ENCODE results near the gene MAP3K2.

Gene MAP3K2

DNA sequence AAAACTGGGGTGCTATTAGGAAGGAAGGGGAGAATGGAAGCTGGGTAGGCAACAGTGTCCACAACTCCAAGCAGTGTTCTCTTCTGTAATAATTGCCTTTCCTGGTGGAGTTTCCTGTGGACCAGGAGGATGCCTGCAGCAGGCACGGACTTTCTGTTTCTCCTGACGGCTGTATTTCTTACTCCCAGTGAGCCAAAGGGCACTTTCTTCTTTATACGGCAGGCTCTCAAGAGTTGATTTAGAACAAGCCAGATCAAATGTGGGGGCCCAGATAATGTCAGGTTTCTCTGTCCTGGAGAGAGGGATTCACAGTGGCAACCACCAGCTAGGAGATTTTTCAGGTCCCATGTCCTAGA, 17.5 kb upstream of the MAP3K2 start:
- no peak for DNase-seq

DNA sequence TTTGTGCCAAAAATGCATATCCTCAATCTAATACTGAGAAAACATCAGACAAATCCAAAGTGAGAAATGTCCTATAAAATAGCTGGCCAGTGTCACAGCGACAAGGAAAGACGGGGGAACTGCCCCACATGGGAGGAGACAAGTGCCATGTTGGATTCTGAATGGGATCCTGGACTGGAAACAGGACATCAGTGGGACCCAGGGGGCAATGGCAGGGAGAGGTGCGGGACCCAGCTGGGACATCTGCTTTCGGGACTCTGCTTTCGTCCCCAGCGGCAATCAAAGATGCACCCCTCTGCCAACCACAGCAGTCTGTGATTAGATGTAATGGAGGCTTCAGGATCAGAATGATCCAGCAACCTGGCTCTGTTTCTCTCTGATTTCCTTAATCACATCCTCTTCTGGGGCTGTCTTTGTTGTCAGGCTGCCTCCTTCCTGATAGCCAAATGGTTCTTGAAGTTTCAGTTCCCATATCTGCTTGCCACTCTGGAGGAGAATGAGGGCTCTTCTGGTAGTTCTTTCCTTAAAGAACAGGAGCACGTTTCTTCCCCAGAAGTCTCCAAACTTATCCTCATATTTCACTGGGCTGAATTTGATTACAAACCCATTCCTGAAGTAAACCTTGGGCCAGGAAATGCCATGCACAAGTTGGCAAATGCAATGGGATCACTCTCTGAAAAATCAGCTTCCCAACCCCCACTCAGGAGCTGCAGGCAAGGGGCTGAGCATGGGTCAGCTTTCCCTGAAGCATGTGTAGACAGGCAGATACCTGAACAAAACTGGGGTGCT, 16.9 kb upstream of the MAP3K2 start:
- no peak for DNase-seq

DNA sequence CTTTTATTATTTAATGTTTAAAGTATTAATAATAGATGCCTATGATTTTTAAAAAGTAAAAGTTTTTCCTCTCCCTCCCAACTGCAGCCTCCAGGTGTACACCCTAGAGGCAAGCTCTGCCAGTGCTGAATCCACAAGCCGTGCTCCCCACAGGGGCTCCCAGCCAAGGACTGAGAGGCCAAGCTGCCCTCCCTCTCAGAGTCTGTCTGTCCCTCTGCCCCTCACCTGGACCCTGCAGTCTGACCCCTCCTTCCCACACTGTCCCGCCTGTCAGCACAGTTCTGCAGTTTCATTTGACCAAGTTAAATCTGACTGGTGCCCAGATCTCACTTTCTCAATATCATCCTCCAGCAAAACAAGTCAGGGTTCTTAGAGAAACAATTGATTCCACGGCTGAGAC, 15.7 kb upstream of the MAP3K2 start:
- DNase-seq, result no peak

DNA sequence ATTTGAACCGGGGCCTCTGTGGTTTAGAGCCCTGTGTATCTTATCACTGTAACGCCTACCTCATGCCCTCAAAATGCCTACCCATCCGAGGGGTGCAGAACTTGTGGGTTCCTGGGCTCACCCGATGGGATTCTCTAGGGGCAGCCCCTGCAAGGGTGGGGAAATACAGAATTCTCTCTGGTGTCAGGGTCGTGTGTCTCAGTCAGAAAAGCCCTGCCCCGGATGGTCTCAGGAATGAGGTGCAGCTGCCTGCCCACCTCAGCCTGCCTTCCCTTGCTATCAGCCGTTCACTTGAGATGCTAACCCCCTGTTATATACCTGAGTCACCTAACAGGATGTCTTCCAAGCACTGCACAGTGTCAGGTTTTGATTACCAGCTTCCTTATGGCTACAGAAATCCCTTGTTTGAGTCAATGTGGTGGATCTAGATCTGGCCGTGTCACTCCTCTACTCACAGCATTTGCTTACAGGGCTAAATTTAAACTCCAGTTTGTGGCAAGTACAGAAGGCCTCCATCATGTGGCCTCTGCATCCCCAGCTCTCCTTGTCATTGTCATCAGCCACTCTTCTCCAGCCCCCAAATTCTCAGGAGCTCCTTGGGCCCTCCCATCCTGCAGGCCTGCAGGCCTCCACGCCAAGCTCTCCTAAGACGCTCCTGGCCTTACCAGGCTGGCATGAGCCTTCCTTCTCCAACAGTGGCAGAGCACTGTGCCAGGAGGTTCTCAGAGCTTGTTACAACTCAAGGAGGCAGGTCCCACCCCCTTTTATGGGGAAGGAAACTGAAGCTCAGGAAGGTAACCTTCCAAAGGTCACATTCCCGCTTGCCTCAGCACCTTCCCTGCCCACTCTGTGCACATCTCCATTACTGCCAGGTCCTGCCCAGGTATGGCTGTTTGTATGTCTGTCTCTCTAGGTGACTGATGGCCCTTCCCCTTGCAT, 14.3 kb upstream of the MAP3K2 start:
- no peak for DNase-seq

DNA sequence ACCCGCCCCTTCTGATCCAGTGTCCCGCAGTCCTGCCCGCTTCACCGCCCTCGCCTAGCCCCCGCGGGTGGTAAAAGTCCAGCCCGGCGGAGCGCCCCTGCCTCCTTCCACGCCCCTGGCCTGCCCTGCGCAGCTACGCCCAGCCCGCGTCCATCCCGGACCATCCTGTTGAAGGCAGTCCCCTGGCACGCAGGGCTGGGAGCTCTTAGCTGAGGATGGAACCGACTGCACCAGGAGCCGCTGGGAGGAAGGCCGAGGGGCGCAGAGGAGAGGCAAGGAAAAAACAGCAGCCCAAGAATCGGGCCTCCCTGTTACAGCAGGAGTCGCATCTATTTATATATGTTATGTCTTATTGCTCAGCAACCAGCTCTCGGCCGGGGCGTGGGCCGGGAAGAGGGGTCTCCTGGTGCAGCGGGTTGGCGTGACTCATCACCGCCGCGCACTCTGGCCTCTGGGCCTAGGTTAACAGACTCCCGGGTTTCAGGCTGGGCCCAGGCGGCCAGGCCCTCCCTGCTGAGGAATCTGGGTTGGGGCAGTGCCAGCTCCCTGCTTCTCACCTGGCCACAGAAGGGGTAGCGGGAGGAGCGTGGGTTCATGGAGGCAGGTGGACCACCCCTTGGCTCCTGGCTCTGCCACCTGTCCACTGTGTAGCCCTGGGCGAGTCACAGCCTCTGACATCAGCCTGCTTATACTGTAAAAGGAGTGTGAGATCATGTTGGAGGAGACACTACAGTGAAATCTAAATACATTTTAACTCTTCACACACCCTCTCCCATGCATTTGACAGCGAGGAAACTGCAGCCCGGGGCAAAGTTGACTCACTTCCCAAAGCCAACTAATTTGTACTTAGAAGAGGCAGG, 13.4 kb upstream of the MAP3K2 start:
- DNase-seq, result no peak

DNA sequence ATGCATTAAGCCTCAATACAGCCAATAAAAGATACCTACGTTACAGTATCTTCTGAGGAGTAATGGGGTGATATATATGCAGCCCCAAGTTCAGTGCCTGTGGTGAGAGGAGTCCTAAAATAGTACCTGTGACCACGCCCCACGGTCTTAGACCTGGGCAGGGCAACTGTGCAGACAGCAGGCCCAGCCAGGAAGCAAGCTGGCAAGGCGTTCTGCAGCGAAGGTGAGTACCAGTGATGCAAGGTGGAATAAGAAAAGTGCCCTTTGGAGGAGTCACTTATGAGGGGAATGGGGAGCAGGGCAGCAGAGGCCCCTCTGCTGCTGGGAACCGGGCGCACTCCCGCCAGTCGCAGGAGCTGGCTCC, 12.7 kb upstream of the MAP3K2 start:
- DNase-seq, result no peak

DNA sequence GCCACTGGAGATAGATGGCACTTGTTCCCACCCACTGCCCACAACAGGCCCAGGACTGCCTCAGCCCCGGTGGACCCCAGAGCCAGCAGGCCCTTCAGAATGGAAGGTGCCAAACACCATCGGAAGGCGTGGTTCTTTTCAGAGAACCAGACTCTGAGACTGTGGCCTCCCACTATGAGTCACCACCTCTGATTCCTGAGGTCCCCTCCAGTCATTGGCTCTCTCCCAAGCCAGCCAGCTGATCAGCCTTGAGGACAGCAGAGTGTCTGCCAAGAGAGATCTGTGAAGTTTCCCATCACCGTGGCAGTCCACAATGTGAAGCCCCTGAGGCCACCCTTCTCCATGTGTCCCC, 10.4 kb upstream of the MAP3K2 start:
- peak; percentile 44 for DNase-seq

DNA sequence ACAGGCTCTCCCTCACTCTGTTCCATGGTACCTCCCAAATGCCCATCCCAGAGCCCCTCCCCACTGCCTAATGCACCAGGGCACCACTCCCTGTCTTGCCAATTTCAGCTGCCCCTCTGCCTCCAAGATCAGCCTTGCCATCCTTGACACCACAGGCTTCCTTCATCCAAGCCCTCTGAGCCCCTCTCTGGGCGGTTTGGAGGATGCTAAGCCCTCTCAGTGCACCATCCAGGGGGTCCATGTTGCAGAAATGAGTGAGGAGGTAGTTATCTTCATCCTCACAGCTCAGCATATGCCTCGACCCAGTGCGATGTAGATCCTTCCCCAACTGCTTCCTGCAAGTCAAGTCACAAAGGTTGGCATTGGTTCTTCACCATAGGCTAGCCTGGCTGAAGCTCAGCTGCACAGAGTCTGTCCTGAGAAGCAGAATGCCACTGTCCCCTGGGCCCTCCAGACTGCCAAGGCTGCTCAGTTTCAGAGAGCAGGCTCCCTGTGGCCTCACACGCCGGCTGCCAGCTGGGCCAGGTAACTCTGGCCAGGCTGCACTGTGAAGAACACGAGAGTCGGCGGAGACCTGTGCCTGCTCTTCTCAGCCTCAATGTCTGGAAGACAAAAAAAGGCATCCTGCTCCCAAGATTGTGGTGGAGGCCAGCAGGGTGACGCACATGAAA, 9.9 kb upstream of the MAP3K2 start:
- DNase-seq, result no peak

DNA sequence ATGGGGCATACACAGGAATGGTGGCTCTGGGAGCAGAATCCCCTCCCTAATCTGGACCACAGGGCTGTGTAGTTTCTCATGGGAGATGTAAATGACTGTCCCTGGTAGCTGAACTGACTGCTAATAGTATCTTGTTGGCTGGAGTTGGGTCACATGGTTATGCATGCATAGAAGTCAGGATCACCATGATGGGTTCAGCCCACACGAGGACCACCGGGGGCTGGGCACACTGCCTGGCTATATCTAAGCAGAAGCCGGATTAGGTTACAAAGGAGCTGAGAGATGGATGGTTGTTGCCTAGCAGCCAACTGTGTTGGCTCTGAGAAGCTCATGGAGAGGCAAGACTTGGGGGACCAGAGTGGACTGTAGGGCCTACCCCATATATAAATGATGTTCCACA, 6.7 kb upstream of the MAP3K2 start:
- no peak for DNase-seq

DNA sequence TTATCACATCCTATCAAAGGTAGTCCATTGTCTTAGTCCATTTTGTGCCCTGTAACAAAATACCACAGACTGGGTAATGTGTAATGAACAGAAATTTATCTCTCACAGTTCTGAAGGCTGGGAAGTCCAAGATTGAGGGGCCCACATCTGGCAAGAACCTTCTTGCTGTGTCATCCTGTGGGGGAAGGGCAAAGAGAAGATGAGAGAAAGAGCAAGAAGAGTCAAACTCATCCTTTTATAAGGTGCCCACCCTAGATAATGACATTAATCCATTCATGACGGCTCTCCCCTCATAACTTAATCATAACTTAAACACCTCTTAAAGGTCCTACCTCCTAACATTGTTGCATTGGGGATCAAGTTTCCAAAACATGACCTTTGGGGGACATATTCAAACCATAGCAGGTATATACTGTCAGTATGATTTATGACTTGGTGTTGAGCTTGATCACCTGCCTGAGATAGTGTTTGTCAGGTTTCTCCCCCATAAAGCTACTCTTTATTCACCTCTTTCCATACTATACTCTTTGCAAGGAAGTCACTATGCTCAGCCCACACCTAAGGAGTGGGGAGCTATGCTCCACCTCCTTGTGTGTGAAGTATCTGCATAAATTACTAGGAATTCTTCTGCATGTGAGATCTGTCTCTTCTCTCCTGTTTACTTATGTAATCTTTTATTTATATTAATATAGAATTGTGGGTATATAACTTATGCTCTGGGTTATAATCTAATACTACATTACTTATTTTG, 5.2 kb upstream of the MAP3K2 start:
- DNase-seq, result no peak

DNA sequence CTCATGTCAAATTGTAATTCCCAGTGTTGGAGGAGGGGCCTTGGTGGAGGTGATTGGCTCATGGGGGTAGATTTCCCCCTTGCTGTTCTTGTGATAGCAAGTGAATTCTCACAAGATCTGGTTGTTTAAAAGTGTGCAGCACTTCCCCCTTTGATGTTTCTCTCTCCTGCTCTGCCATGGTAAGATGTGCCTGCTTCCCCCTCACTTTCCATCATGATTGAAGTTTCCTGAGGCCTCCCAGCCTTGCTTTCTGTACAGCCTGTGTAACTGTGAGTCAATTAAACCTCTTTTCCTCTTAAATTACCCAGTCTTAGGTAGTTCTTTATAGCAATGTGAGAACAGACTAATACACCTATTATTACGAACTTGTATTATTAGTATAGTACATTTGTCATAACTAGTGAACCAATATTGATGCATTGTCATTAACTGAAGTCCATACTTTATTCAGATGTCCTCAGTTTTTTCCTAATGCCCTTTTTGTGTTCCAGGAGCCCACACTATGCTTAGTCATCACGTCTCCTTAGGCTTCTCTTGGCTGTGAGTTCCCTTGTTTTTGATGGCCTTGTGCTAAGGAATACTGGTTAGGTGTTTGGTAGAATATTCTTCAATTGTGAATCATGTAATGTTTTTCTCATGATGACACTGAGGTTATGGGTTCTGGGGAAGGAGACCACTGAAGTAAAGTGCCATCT, 4.5 kb upstream of the MAP3K2 start:
- DNase-seq, result no peak

DNA sequence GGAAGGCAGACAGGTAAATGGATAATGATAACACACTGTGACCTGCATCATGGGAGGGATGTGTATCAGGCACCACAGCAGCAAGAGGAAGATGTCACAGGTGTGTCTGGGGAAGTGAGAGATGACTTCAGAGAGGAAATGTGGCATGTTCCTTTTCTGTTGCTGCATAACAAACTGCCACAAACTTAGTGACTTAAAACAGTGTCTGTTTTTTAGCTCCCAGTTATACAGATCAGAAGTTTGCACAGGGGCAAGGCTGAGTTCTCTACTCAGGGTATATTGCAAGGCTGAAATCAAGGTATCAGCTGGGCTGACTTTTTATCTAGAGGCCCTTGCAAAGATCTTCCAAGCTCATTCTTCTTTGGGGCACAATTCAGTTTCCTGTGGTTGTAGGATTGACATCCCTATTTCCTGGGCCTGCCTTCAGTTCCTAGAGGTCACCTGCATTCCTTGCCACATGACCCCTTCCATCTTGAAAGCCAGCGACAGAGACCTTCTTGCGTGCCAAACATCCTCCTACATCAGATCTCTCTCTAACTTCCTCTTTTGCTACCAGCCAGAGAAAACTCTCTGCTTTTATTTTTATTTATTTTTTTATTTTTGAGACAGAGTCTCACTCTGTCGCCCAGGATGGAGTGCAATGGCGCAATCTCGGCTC, 2.1 kb upstream of the MAP3K2 start:
- no peak for DNase-seq

DNA sequence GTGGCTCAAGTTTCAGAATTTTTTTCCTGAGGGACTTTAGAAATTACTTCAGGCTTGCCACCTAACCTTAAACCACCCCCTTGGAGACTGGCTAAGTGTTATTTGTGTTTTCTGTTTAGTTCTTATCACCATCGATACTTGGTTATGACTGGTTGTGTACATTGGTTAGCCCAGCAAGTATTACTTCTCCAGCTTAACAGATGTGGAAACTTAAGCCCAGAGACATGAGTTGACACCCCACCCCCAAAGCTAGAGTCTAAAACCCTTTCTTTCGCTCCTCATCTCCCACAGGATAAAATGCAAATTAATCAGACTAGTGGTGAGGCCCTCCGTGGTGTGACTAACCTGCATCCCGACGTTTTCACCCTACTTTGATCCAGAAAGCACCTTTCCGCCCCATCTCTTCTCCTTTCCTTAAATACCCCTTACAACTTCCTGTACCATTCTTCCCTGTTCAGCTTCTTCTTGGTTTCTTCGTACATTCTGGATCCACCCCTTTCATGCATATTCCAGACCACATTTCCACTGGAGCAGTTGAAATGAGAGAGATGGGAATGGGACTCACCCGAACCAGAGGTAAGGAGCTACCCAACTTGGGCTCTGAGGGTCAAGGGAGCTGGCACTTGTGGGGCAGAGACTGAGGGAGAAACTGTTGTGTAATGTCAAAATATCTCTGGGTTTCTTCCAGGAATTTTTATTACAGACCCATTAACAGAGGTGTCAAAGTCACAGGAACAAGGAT, 819 bp upstream of the MAP3K2 start:
- DNase-seq, result no peak

DNA sequence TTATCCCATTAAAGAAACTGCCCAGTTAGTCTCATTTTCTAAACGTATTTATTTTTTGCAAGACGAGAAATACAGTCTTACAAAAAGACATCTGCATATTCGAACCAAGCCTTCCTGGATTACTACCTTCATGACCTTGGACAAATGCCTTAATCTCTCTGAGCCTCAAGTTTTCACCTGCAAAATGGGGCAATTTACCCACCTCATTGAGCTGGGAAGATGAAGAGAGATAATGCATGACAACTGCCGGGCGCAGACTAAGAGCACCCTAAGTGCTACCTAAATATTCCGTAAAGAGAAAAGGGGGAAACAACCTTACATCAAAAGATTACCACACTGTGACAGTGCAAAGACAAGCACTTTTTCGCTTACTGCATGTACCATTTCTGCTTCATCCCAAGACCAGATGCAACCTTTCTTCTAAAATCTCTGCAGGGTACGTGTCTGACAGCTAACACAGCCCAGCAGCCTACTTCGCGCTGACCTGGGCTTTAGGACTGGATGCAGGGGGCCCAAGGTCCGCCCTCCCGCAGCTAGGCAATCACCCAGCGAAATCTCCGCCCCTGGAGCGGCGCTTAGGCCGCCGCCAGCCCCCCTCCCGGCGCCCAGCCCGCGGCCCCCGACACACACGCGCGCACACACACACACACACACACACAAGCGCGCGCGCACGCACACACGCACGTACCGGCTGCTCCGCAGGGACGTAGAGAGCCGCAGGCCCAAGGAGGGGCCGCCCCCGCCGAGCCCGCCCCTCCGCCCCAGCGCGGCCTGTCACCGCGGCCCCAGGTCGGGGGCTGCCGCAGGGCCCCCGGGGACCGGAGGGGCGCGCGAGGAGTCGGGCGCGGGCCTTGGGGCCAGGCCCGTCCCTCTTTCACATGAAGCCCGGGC, 766 bp downstream of the MAP3K2 start:
- DNase-seq, result peak; percentile 71 to 84

DNA sequence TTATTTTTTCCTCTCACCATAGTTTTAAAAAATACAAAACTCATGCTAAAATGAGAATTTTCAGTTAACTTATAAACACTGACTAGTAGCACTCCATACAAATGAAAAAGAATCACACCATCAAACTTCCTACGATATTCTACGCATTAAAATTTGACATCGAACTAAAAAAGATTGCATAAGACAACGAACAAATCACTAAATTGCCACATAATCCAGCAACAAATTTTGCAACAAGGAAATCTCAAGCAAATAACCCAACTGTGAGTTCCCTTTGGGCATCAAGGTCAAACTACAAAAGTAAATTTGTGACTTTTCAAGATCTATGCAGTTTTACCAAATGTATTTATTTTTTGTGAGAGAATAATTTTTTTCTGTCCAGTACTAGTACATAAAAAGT, 1.5 kb downstream of the MAP3K2 start:
- DNase-seq, result no peak

DNA sequence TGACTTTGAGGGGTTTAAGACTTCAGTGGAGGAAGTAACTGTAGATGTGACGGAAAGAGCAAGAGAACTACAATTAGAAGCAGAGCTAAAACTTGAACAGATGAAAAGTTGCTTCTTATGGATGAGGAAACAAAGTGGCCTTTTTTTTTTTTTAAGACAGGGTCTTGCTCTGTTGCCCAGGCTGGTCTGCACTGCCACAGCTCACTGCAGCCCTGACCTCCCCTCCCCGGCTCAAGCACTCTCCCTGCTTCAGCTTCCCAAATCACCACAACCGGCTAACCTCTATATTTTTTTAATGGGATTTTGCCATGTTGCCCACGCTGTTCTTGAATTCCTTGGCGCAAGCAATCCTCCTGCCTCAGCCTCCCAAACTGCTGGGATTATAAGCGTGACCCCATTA, 3.2 kb downstream of the MAP3K2 start:
- no peak for DNase-seq

DNA sequence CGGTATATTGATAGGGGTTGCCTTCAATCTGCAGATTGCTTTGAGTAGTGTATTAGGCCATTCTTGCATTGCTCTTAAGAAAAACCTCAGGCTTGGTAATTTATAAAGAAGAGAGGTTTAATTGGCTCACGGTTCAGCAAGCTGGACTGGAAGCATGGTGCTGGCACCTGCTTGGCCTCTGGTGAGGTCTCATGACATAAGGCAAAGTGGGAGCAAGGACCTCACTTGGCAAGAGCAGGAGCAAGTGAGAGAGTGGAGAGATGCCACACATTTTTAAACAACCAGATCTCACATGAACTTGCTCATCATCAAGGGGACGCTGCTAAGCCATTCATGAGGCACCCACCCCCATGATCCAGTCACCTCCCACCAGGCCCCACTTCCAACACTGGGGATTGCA, 4.9 kb downstream of the MAP3K2 start:
- DNase-seq, result no peak

DNA sequence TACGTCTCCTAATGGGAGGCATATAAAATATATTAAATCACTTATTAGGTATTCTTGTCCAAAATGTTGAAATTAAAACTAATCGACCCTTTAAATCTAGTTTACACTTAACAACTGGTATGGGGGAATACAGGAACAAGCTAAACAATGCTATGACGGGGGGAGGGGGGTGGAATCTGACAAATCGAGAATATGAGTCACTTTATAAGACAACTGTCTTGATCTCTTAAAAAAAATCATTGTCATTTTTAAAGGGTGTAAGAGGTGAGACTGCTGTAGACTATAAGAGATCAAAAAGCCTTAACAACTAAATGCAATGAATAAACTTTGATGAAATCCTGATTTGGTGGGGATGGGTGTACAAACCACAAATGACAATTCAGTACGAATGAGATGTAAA, 6.0 kb downstream of the MAP3K2 start:
- DNase-seq, result peak; percentile 13 to 28

DNA sequence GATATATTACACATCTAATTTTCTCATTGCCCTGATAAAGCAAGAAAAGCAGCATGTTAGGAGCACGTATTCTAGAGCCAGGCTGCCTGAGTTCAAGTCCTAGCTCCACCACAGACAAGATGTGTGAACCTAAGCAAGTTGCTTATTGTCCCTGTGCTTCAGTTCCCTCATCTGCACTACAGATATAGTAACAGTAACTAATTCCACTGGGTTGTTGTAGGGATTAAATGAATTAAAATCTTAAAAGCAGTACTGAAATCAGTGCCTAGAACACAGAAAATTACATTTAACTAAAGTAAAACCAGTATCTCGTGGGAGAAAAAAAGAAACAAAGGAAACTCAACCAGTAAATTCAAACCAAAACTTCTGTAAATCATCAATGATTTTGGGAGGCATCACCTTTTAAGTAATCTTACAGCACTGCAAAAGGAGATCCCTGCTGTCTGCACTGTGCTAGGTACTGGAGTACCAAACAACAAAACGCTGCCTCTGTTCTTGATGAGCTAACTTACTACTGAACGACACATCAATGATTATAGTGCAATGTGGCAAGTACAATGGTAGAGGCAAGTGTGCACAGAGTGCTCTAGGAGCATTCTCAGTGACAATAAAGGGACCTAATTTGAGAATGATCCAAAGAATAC, 7.9 kb downstream of the MAP3K2 start:
- DNase-seq, result no peak

All from activated CD4-positive, alpha-beta T cell treated with anti-CD3 and anti-CD28 coated beads for 4 hours (primary cell).